Type B pancreatic cell (in vitro differentiated cells): ENCODE results near the gene ST8SIA6. TPM values are rescaled to one million over a fixed set of nuclear protein-coding genes. Genes with fewer than 3 reads are reported as not detected.

Experiments
- DNase-seq: peaks from one replicate; pipeline ENCODE4 v3.0.0; 2021; ENCODE audit warnings: mixed read lengths; ENCODE audit not compliant: unreplicated experiment; ENCODE audit errors: extremely low spot score
- H3K27ac Mint-ChIP-seq: 2 replicates; pipeline ENCODE4 v1.8.0; 2021; ENCODE audit warnings: mild to moderate bottlenecking, mixed read lengths
- H3K27me3 Mint-ChIP-seq: 2 replicates; pipeline ENCODE4 v1.8.0; 2021; ENCODE audit warnings: mixed read lengths
- H3K36me3 Mint-ChIP-seq: 2 replicates; pipeline ENCODE4 v1.8.0; 2021; ENCODE audit warnings: mixed read lengths
- H3K4me1 Mint-ChIP-seq: one replicate; pipeline ENCODE4 v1.8.0; 2021; ENCODE audit warnings: mixed read lengths; ENCODE audit not compliant: unreplicated experiment
- H3K4me3 Mint-ChIP-seq: 2 replicates; pipeline ENCODE4 v1.8.0; 2021; ENCODE audit warnings: mild to moderate bottlenecking, mixed read lengths
- H3K9me3 Mint-ChIP-seq: 2 replicates; pipeline ENCODE4 v1.8.0; 2021; ENCODE audit warnings: mixed read lengths
- CTCF ChIP-seq: fragments of 200-600 bp; sonication (generic); conservative IDR thresholded peaks from 2 replicates; pipeline ENCODE4 v1.5.0; 2021; ENCODE audit warnings: antibody characterized with exemption, mild to moderate bottlenecking
- total RNA-seq: library from RNA; stranded (reverse); gene quantifications from 2 replicates; pipeline ENCODE4 v1.2.1, GENCODE V29; 2021; ENCODE audit warnings: low replicate concordance

Gene ST8SIA6
- total RNA-seq, 1 donor from 2014 or later, result 1.8 TPM

DNA sequence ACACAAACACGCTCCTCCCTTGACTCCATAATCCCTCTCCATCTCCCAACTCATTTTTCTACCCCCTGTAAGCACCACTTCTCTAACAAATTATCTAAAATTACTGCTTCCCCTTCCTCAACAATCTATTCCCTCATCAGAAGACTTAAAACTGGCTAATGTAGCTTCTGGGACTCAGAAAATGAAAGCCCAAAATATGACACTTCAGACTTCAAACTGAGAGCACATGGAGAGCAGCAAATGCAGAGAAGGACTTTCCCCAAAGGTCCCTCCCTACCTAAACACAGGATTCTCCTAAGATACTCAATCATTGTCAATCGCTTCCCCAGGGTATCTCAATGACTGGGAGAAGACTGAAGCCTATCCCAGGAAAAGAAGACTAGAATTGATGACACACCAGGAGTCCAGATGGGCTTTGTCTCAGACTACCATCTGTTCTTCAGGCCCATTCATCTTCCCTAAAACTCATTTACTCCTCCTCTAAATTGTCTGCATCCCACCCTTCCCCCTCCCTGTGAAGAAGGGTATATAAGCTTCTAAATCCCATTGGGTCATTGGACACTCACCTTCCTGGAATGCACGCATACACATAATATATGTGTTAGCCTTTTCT, 39.2 kb downstream of the ST8SIA6 start:
- Mint-ChIP-seq H3K9me3 (peaks cover 10% of the 10 kb centered on the region), H3K36me3 (peaks cover 4% of the 10 kb centered on the region), H3K4me1 (peaks cover 13% of the 10 kb centered on the region), H3K27ac (no peak overlapping the region), H3K27me3 (peaks cover 10% of the 10 kb centered on the region), H3K4me3 (no peak overlapping the region)
- no peak for DNase-seq
- TF ChIP-seq CTCF, result no peak

- peaks cover 10% of the 10 kb centered on the region for H3K27me3 Mint-ChIP-seq
- no peak overlapping the region for H3K4me3 Mint-ChIP-seq
- DNase-seq, result no peak
- no peak overlapping the region for H3K27ac Mint-ChIP-seq
- peaks cover 4% of the 10 kb centered on the region for H3K36me3 Mint-ChIP-seq
- peaks cover 10% of the 10 kb centered on the region for H3K9me3 Mint-ChIP-seq
- no peak for TF ChIP-seq CTCF
- peaks cover 13% of the 10 kb centered on the region for H3K4me1 Mint-ChIP-seq
These were observed 39.9 kb downstream of the ST8SIA6 start for GRCh38 chr10:17414484-17414883.

DNA sequence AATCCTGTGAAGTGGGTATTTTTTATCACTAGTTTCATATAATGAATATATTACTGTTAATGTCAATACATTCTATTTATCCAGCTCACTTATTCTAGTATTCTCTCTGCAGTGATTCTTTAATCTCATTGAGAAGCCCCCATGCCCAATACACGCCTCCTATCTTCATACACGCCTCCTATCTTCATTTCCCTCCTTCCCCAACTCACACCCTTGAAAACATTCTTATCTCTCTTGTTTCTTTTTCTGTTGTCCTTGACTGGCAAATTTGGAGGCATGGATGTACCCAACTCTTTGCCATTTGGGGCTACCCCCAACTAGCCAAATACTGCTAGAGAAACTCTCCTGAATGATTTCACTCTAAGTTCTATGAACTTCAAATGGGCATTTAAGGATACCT, 40.5 kb downstream of the ST8SIA6 start:
- Mint-ChIP-seq H3K27me3 (peaks cover 10% of the 10 kb centered on the region), H3K4me1 (peaks cover 10% of the 10 kb centered on the region), H3K4me3 (no peak overlapping the region), H3K27ac (no peak overlapping the region), H3K9me3 (peaks cover 10% of the 10 kb centered on the region), H3K36me3 (peaks cover 4% of the 10 kb centered on the region)
- no peak for TF ChIP-seq CTCF
- DNase-seq, result no peak

DNA sequence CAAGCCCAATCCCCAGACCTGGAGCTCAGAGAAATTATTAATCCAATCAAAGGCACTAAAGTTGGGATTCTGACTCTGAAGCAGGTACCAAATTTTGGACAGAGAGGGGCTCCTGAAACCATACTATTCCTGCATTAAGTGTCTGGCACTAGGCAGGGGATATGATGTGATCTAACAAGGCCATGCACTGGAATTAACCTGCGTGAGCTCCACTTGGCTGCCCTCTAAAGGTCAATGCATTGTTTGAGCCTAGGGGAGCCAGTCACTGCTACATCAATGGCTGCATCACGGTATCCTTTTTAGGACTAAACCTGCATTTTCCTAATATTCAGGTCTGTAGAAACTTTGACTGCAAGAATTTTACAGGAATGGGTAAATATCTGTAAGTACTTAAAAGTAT, 42.1 kb downstream of the ST8SIA6 start:
- no peak overlapping the region for H3K4me3 Mint-ChIP-seq
- TF ChIP-seq CTCF, result no peak
- H3K4me1 Mint-ChIP-seq, result peaks cover 10% of the 10 kb centered on the region
- peaks cover 4% of the 10 kb centered on the region for H3K36me3 Mint-ChIP-seq
- no peak overlapping the region for H3K27ac Mint-ChIP-seq
- DNase-seq, result no peak
- peaks cover 6% of the 10 kb centered on the region for H3K27me3 Mint-ChIP-seq
- H3K9me3 Mint-ChIP-seq, result peaks cover 16% of the 10 kb centered on the region

DNA sequence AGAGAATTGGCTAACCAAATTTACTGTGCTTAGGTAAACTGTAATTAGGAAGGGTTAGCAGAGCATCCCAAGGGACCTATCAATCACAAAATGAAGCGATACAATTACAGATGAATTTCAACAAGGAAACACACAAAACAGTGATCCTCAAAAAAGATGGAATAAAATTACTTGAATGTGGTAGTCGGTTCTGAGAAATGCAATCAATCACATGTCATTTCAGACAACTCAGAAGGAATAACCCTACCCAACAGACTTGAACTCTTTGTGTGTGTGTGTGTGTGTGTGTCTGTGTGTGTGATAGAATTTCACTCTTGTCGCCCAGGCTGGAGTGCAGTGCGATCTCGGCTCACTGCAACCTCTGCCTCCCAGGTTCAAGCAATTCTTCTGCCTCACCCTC, 43.5 kb downstream of the ST8SIA6 start:
- H3K4me1 Mint-ChIP-seq, result peaks cover 11% of the 10 kb centered on the region
- no peak for TF ChIP-seq CTCF
- no peak overlapping the region for H3K4me3 Mint-ChIP-seq
- DNase-seq, result no peak
- H3K27me3 Mint-ChIP-seq, result no peaks in the 10 kb centered on the region
- no peaks in the 10 kb centered on the region for H3K36me3 Mint-ChIP-seq
- peaks cover 8% of the 10 kb centered on the region for H3K9me3 Mint-ChIP-seq
- H3K27ac Mint-ChIP-seq, result no peak overlapping the region
